NB4 (cell line): Measurements from ENCODE around the gene HTR3E.

ENCODE experiments used
- MAX ChIP-seq: IDR thresholded peaks from 2 replicates; pipeline ENCODE4 v1.6.1; 2011; ENCODE audit warnings: low read depth, low read length
- MYC ChIP-seq: IDR thresholded peaks from 2 replicates; pipeline ENCODE4 v1.6.1; 2011; ENCODE audit warnings: low read depth, low read length
- POLR2A ChIP-seq: IDR thresholded peaks from 2 replicates; pipeline ENCODE4 v1.6.1; 2011; ENCODE audit warnings: mild to moderate bottlenecking; ENCODE audit not compliant: insufficient read length; ENCODE audit errors: extremely low read depth
- TF ChIP-seq, protein P1 (sequence below): IDR thresholded peaks from one replicate; pipeline ENCODE4 v1.5.1; 2012; ENCODE audit warnings: low read depth, low read length

- no peak for TF ChIP-seq MAX
- TF ChIP-seq, protein P1, sequence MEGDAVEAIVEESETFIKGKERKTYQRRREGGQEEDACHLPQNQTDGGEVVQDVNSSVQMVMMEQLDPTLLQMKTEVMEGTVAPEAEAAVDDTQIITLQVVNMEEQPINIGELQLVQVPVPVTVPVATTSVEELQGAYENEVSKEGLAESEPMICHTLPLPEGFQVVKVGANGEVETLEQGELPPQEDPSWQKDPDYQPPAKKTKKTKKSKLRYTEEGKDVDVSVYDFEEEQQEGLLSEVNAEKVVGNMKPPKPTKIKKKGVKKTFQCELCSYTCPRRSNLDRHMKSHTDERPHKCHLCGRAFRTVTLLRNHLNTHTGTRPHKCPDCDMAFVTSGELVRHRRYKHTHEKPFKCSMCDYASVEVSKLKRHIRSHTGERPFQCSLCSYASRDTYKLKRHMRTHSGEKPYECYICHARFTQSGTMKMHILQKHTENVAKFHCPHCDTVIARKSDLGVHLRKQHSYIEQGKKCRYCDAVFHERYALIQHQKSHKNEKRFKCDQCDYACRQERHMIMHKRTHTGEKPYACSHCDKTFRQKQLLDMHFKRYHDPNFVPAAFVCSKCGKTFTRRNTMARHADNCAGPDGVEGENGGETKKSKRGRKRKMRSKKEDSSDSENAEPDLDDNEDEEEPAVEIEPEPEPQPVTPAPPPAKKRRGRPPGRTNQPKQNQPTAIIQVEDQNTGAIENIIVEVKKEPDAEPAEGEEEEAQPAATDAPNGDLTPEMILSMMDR: peak; percentile 60
- no peak for TF ChIP-seq POLR2A
- no peak for TF ChIP-seq MYC
These were observed 32.1 kb downstream of the HTR3E start for GRCh38 chr3:184129012-184129411.
